Esophagus squamous epithelium (tissue), 4 donors: ENCODE data around the gene ST3GAL5.

ENCODE experiments used
- POLR2A ChIP-seq, 4 donors: fragments of 450-650 bp; IDR thresholded peaks; one replicate each; pipeline ENCODE4 v1.6.1; 2017; ENCODE audit warnings: antibody characterized with exemption in 4 of 4, mild to moderate bottlenecking in 4 of 4, moderate library complexity in 3 of 4
- TF ChIP-seq, protein P1 (sequence below), 6 experiments: fragments of 450-650 bp in 4 of 6; fragments of 200-600 bp in 2 of 6; sonication (generic) in 2 of 6; IDR thresholded peaks; one replicate each; pipeline ENCODE4 v1.5.1; 2016 to 2019; ENCODE audit warnings: antibody characterized with exemption in 6 of 6, mild to moderate bottlenecking in 4 of 6, moderate library complexity in 4 of 6

GRCh38 chr2:85911814-85912692 is 23.3 kb upstream of the ST3GAL5 start:
- TF ChIP-seq, protein P1, sequence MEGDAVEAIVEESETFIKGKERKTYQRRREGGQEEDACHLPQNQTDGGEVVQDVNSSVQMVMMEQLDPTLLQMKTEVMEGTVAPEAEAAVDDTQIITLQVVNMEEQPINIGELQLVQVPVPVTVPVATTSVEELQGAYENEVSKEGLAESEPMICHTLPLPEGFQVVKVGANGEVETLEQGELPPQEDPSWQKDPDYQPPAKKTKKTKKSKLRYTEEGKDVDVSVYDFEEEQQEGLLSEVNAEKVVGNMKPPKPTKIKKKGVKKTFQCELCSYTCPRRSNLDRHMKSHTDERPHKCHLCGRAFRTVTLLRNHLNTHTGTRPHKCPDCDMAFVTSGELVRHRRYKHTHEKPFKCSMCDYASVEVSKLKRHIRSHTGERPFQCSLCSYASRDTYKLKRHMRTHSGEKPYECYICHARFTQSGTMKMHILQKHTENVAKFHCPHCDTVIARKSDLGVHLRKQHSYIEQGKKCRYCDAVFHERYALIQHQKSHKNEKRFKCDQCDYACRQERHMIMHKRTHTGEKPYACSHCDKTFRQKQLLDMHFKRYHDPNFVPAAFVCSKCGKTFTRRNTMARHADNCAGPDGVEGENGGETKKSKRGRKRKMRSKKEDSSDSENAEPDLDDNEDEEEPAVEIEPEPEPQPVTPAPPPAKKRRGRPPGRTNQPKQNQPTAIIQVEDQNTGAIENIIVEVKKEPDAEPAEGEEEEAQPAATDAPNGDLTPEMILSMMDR (IDR thresholded peaks at IDR 0.05): no peak
- TF ChIP-seq POLR2A (IDR thresholded peaks at IDR 0.05): no peak
